HL-60 (cell line): Measurements from ENCODE around the gene LRRC3.

ENCODE experiments used
- POLR2AphosphoS5 ChIP-seq: IDR thresholded peaks from 2 replicates; pipeline ENCODE4 v1.6.1; 2012; ENCODE audit warnings: low read depth
- TF ChIP-seq, protein P1 (sequence below): IDR thresholded peaks from one replicate; pipeline ENCODE4 v1.5.1; 2011; ENCODE audit warnings: low read length, control low read depth, inconsistent platforms; ENCODE audit not compliant: insufficient read depth
- TF ChIP-seq, protein P2 (sequence below): IDR thresholded peaks from 2 replicates; pipeline ENCODE4 v1.6.1; 2012; ENCODE audit warnings: low read depth; ENCODE audit not compliant: insufficient replicate concordance

DNA sequence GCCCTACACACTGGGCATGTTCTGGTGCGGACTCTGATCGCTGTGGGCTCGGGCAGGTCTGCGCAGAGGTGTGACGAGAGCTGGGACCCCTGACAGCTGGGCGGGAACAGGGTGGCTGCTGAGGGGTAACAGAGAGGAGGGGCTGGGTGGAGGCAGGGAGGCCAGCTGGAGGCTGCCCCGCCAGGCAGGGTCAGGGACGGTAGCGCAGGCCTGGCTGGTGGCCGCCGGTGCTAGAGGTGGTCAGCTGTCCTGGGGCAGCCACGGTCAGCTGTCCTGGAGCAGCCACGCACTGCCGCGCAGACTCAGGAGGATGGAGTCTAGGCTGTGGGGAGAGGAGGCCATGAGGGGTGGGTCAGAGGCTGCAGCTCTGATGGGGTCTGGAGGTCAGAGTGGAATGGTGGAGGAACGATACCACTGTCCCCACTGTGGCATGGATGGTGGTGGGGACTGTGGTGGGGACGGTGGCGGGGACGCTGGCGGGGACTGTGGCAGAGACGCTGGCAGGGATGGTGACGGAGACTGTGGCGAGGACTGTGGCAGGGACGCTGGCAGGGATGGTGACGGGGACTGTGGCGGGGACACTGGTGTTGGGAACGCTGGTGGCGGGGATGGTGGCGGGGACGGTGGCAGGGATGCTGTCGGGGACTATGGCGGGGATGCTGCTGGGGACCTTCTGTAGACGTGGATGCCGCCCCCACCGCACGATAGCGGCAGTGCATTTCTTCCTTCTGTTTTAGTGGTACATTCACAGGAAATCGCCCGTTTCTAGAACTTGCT is 21.3 kb upstream of the LRRC3 start:
- TF ChIP-seq, protein P1, sequence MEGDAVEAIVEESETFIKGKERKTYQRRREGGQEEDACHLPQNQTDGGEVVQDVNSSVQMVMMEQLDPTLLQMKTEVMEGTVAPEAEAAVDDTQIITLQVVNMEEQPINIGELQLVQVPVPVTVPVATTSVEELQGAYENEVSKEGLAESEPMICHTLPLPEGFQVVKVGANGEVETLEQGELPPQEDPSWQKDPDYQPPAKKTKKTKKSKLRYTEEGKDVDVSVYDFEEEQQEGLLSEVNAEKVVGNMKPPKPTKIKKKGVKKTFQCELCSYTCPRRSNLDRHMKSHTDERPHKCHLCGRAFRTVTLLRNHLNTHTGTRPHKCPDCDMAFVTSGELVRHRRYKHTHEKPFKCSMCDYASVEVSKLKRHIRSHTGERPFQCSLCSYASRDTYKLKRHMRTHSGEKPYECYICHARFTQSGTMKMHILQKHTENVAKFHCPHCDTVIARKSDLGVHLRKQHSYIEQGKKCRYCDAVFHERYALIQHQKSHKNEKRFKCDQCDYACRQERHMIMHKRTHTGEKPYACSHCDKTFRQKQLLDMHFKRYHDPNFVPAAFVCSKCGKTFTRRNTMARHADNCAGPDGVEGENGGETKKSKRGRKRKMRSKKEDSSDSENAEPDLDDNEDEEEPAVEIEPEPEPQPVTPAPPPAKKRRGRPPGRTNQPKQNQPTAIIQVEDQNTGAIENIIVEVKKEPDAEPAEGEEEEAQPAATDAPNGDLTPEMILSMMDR = no peak
- no peak for TF ChIP-seq POLR2AphosphoS5
- TF ChIP-seq, protein P2, sequence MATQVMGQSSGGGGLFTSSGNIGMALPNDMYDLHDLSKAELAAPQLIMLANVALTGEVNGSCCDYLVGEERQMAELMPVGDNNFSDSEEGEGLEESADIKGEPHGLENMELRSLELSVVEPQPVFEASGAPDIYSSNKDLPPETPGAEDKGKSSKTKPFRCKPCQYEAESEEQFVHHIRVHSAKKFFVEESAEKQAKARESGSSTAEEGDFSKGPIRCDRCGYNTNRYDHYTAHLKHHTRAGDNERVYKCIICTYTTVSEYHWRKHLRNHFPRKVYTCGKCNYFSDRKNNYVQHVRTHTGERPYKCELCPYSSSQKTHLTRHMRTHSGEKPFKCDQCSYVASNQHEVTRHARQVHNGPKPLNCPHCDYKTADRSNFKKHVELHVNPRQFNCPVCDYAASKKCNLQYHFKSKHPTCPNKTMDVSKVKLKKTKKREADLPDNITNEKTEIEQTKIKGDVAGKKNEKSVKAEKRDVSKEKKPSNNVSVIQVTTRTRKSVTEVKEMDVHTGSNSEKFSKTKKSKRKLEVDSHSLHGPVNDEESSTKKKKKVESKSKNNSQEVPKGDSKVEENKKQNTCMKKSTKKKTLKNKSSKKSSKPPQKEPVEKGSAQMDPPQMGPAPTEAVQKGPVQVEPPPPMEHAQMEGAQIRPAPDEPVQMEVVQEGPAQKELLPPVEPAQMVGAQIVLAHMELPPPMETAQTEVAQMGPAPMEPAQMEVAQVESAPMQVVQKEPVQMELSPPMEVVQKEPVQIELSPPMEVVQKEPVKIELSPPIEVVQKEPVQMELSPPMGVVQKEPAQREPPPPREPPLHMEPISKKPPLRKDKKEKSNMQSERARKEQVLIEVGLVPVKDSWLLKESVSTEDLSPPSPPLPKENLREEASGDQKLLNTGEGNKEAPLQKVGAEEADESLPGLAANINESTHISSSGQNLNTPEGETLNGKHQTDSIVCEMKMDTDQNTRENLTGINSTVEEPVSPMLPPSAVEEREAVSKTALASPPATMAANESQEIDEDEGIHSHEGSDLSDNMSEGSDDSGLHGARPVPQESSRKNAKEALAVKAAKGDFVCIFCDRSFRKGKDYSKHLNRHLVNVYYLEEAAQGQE = no peak
